Kidney capillary endothelial cell (primary cell): Measurements from ENCODE around the gene PIGQ.

Experiments used
- DNase-seq: peaks from one replicate; pipeline ENCODE4 v3.0.0-alpha.2; 2018; ENCODE audit warnings: low spot score

Gene PIGQ

DNA sequence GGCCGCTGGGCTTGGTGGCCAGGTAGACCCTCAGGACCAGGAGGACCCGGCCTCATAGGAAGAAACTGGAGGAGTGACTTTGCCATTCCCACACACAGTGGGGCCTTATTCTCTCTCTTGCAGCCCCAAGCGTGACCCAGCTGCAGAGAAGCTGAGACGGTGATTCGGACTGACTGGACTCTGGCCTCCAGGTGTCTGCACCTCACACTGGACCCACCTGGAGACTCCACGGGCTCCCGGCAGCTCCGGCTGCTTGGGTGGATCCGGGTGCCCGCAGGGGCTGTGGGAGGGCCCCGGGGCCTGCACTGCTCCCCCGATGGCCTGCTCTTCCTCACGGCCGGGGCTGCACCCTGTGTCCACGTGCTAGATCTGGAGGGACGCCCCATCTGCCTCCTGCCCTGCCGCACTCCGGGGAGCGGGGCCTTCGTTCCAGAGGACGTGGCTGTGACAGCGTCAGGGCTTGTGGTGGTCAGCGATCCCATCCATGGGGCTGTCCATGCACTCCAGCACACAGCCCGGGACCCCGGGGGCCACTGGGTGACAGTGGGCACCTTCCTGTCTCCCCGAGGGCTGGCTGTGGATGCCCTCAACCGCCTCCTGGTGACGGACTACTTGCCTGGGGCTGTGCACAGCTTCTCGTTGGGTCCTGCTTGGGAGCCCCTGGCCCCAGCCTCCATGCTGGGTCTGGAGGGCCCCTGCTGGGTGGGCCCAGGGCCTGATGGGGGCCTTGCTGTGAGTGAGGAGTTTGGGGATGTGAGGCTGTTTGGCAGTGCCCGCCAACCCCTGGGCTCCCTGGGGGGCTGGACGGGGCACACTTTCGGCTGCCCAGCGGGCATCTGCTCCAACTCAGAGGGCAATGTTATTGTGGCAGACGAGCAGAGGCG lies 2.2 kb upstream of the PIGQ start:
- DNase-seq: no peak

DNA sequence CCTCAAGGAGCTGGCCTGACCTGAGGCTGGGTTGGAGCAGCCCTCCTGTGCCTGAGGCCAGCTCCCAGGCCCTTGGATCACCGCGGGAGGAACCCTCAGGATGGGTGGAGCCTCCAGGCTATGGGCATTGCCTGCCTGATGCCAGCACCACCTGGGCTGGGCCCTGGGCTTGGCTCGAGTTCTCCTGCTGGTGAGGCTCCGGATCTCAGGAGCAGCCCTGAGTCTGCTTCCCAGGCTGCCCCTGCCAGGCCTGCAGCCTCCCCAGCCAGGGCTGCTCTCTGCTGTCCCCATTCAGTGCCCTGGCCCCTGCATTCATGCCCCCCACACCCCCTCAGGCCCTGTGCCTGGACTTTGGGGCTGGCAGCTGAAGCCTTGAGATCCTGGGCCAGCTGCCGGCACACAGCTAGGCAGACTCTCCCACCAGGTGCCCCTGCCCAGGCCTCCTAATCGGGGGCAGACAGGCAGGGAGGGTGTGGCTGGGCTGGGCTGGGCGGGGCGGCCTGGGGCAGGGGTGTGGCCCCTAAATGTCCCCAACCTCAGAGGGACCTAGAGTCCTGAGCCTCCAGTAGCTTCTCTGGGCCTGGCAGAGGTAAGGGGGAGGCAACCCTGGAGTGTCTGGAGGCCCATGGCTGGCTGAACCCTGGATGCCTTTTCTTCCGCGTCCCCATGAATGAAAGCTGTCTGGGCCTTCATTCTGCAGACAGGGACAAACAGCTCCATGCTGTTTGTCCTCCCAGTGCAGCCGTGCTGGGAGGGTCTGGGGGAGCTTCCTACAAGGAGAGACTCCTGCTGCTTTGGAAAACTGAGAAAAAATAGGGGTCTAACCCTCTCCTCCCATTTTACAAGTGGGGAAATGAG lies 1.1 kb upstream of the PIGQ start:
- no peak for DNase-seq

DNA sequence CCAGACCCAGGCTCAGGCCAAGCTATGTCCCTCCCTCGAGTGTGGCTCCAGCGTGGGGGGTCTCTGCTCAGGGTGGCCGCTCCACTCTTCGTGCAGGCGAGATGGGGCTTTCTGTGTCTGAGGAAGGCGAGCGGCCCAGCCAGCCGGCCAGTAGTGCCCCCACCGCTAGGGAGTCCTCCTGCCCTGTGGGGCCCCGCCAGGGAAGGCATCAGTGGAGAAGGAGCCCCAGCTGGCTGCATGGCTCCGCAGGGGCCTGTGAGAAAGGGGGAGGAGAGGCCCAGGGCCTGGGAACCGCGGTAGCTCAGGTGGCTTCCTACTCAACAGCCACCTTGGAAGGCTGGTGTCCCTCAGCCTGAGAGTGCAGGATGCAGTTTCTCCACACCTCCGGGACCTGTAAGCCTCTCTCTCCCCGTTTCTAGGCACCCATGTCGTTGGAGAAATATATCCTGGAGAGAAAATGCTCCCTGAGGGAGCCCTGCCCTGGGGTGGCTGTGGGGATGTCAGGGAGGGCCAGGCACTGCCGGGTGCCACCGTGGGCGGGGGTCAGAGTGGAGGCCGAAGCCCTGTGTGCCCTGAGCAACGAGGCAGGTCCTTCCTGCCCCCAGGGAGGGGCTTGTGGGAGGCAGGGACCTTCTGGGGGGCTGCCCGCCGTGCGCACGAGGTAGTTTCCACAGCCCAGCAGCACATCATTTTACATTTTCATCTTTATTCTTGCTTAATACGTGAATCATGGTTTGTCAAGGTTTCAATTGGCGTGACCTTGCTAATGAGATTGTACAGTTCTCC lies 3.3 kb downstream of the PIGQ start:
- no peak for DNase-seq

DNA sequence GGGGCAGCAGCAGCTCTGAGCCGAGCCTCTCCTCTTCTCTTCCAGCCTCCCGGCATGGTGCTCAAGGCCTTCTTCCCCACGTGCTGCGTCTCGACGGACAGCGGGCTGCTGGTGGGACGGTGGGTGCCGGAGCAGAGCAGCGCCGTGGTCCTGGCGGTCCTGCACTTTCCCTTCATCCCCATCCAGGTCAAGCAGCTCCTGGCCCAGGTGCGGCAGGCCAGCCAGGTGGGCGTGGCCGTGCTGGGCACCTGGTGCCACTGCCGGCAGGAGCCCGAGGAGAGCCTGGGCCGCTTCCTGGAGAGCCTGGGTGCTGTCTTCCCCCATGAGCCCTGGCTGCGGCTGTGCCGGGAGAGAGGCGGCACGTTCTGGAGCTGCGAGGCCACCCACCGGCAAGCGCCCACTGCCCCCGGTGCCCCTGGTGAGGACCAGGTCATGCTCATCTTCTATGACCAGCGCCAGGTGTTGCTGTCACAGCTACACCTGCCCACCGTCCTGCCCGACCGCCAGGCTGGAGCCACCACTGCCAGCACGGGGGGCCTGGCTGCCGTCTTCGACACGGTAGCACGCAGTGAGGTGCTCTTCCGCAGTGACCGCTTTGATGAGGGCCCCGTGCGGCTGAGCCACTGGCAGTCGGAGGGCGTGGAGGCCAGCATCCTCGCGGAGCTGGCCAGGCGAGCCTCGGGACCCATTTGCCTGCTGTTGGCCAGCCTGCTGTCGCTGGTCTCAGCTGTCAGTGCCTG lies 4.4 kb downstream of the PIGQ start:
- no peak for DNase-seq

DNA sequence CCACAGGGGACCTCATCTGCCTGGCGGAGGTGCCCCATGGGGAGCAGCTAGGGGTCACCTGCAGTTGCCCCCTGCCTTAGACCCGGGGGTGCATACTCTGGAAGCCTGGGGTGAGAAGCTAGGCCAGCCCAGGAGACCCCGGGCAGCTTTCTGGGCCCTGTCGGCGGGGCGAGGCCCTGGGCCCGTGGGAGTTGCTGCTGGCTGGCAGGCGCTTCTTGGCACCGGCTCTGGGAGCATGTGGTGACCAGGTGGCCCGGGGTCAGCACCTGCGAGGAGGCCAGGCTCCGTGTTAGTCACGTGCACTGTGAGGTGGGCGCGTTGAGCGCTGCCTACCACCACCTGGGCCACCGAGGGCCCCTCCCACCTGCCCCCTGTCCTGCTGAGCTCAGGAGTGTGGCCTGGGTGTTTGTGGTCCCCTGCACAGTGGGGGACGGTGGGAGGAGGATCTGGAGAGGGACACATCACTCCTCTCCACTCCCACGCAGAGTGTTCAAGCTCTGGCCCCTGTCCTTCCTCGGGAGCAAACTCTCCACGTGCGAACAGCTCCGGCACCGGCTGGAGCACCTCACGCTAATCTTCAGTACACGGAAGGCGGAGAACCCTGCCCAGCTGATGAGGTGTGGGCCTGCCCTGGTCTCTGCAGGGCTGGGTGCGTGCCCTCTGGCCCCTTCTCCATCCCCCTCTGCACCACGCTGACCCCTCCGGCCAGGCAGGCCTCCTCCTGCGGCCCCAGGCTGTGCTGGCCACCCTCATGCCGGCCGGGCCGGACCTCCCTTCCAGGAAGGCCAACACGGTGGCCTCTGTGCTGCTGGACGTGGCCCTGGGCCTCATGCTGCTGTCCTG lies 5.8 kb downstream of the PIGQ start:
- no peak for DNase-seq

DNA sequence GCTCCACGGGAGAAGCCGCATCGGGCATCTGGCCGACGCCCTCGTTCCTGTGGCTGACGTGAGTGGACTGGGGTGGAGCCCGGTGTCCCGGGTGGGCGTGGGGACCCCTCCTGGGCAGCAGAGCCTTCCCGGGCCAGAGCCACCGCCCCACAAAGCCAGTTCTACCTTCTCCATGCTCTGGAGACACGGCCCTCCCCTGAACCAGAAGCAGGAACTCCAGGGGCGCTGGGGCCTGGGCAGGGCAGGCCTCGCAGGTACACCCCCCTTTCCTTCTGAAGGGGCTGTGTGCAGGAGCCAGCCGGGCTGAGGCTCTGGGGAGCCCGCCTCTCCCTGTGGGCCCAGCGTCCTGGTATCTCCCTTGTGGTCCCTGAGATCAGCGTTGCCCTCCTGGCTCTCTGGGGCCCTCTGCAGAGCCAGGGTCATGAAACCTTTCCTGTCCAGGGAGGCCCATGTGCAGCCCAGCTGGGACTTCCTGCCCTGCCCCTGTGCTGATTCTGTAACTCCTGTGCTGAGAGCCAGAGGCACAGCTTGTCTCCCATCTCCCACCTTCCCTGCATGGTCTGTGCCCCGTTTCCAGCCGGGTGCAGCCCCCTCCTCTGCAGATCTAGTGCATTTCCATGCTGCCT lies 6.5 kb downstream of the PIGQ start:
- DNase-seq: no peak

DNA sequence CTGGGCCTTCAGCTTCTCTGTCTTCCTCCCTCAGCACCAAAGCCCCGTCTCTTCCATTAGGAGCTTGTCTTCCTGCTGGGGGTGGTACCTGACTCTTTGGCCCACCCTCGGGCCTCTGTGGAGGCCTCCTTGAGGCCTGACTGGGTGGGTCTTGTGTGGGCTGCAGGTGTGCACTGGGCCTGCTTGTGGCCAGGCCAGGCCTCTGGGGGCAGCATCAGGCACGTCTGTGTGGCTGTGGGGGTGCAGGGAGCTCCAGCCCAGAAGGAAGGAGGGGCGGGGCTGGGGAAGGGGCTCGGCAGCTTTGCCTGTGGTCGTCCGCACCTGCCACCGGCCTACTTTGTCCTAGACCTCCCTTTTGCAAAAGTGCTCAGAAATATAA lies 7.0 kb downstream of the PIGQ start:
- DNase-seq: no peak

DNA sequence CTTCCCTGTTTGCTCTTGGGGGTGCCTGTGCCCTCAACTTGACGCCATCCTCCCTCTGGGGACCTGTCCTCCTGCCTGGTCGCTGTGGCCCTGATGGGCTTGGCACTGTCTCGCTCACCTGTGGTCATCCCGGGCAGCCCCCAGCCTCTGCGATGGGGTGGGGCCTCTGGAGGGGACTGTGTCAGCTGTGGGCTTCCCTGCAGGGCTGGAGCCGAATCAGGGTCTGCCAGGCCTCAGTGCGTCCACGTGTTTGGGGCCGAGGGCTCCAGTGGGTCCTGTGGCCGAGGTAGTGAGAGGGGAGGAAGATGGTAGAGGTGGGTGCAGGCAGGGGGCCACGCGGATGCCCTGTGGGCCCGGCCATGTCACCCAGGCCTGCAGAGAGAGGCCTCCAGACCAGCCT lies 8.0 kb downstream of the PIGQ start:
- no peak for DNase-seq

DNA sequence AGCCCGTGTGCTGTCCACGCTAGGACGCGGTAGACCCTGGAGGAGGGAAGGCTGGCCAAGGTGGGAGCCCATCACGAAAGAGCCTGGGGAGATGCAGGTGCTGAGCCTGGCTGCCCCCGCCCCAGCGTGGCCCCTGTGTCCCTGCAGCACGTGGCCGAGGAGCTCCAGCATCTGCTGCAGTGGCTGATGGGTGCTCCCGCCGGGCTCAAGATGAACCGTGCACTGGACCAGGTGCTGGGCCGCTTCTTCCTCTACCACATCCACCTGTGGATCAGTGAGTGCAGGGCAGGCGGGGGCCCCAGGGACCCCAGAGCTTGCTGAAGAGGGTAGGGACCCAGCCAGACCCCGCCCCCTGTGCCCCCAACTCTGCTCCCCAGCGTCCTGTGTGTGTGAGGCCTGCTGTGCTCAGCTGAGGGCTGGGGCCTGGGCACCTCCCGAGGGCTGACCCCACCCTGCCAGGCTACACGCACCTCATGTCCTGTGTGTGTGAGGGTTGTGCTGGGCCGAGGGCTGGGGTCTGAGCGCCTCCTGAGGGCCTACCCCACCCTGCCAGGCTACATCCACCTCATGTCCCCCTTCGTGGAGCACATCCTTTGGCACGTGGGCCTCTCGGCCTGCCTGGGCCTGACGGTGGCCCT lies 8.6 kb downstream of the PIGQ start:
- no peak for DNase-seq

DNA sequence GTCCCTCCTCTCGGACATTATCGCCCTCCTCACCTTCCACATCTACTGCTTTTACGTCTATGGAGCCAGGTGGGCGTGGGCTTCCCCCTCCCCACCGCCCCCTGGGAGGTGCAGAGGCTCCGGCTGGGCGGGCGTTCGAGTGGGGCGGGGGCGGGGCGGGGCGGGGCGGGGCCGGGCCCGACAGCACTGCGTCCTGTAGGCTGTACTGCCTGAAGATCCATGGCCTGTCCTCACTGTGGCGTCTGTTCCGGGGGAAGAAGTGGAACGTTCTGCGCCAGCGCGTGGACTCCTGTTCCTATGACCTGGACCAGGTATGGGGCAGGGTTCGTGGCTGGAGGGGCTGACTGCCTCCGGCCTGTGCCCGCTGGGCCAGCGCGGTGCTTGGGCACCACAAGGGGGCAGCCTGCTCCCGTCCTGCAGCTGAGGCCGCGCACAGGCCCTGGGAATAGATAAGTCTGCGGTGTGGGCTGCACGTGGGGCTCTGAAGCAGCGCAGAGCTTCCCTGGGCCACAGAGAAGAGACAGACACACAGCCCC lies 9.2 kb downstream of the PIGQ start:
- DNase-seq: peak; percentile 72

DNA sequence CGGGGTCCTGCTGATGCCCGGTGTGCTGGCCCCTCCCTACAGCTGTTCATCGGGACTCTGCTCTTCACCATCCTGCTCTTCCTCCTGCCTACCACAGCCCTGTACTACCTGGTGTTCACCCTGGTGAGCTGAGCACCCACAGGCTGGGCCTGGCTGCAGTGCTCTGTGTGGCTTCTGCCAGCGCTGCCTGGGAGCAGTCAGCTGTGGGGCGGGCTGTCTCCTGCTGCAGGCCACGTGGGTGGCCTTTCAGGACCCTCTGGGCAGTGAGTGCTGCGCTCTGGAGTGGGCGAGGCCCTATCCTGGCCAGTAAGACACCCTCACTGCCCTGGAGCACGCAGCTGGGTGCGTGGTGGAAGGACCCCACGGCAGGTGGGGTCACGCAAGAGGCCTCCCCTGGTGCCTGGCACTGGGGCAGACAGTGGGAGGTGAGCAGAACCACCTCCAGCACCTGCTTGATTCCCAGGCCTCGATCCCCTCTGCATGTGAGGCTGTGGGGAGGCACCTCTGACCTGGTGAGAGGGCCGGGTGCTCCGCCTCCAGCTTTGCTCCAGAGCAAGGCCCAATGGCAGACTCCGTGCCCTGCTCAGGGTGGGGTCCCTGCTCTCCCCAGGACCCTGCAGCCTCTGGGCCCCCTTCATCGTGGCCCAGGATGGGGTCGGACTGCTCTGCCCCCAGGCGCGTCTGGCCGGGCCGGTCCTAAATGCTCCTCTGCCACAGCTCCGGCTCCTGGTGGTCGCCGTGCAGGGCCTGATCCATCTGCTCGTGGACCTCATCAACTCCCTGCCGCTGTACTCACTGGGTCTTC lies 10.6 kb downstream of the PIGQ start:
- DNase-seq: no peak

DNA sequence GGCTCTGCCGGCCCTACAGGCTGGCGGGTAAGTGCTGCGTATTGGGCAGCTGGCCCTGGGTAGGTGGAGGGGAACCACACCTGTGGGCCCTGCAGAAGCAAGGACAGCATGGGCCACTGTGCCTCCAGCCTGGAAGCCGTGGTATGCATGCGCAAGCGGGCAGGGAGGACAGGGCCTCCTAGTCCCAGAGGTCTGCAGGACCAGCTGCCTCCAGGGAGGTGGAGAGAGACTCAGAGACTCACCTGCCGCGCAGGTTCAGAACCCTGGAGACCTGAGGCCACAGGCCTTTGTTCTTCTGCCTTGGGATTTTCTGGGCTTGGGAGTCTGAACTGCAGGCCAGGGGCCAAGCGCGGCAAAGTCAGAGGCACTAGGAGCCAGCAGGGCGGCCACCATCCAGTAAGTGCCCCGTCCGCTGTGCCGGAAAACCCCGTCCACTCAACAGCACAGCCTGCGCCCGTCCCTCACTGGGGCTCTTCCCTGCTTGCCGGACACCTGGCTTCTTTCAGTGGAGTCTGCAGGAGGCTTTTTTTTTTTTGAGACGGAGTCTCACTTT lies 11.3 kb downstream of the PIGQ start:
- DNase-seq: no peak

DNA sequence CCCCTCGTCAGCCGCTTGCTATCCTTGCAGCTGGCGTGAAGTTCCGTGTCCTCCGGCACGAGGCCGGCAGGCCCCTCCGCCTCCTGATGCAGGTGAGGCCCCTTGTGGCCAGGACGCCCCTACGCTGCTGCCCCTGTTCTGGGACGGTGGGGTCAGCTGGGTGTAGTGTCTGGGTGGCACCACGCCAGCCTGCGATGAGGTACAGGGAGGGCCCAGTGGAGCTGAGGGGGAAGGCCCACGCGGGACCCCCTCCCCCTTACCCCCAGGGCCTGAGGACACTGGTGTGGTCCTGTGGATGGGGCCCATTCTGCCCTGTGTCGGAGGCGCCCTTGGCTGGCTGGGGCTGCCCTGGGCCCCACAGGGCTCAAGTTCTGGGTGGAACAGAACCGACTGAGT lies 12.4 kb downstream of the PIGQ start:
- no peak for DNase-seq

DNA sequence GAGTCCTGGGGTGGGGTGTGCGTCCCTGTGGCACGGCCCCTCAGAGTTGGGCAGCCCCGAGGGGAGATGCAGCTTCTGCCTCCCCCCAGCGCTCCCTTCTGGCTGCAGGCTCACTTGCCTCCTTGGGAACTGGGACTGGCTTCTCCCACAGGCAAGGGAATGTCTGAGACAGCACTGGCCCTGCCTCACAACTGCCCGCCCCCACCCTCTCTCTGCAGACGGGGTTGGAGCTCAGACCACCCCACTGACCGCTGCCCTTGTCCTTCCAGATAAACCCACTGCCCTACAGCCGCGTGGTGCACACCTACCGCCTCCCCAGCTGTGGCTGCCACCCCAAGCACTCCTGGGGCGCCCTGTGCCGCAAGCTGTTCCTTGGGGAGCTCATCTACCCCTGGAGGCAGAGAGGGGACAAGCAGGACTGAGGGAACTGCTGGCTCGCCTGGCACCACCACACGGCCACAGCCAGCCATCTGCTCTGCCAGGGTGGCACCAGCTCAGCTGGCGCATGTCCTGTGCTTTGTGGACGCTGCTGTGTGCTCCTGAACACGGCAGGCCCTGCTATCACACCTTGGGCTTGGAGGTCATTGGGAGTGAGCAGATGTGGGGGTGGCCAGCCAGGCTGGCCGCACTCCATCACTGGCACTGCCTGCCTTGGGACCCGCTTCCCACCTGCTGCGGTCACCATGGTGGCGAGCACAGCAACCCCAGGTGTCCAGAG lies 13.0 kb downstream of the PIGQ start:
- no peak for DNase-seq

DNA sequence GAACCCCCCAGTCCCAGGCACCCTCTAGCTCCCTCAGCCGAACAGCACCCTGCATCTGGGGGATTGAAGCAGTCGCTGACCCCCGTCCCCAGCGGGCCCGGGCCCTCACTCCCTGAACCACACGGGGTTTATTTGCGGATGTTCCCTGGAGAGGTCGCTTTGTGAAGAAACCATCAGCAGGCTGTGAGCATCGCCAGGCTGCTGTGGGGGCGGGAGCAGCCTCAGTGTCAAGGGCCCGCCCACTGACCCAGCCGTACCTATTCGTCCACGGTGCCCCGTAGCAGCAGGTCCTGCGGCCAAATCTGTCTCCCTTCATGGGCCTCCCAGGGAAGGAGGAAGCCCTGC lies 13.7 kb downstream of the PIGQ start:
- DNase-seq: no peak

DNA sequence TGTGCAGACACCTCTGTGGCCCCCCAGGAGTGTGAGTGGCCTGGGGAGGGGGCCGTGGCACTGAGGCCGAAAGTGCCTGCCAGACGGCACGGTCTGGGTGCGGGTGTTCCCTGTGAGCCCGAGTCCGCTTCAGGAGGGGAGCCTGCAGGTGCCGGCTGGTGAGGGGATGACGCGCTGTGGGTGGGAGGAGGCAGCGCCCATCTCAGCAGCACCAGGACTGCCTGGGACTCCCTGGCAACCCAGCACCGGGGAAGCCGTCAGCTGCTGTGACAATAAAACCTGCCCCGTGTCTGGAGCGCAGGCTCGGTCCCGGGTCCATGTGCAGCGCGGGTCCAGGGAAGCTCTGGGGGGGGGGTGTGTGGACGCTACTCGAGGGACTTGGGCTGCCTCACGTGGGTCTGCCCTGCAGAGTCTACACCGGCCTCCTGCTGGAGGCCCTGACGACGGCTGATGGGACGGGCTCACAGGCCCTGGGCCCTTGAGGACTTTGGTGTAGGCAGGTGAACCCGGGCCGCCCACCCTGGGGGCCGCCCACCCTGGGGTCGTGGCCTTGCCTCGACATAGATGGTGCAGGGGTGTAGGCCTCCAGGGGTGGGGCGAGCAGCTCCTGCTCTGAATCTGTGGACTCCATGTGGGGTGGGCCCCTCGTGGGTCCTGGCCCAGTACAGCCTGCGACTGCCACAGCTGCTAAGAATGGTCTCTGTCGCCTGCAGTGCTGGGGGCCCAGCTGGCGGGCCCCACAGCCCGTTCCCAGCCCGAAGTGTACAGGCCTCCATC lies 14.2 kb downstream of the PIGQ start:
- DNase-seq: no peak

DNA sequence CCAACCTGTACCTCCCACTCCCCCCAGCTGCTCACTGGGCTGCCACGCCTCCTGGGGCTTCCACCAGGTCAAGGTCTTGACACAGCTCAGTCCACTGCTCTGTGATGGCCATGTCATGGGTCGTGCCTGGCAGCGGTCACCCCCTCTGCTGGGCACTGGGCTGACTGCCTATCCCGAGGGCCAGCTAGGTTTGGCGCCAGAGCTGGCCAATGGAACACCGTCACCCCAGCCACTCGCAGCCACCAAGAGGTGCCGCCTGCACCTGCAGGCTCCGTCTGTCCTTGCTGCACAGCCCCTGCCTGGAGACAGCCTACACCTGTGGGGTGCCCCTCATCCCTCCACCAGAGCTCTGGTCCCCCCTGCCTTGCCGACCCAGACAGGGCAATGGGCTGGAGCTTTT lies 15.6 kb downstream of the PIGQ start:
- no peak for DNase-seq
